ENCODE results near the gene LYRM9.

LYRM9 gene

GRCh38 chr17:27892866-27893769, at the start of gene LYRM9:
TSS of gene LYRM9 (minus strand) at chr17:27893365. CDS start at chr17:27882694, 10,671 bp downstream.
- H3K4me3 ChIP-seq (ENCODE audit: low read depth in 1 of 5, low read length in 5 of 5) = peak within 1 kb of the TSS; percentile 75 to 85 (median 76)
- H3K4me1 ChIP-seq (ENCODE audit: control insufficient read depth in 5 of 5, insufficient read depth in 5 of 5, low read length in 5 of 5) = peaks cover 0 to 29% (median 20%) of the 10 kb centered on the region in 5 donors
- peaks cover 0 to 3% (median 0%) of the 10 kb centered on the region in 5 donors for H3K27me3 ChIP-seq (ENCODE audit: control insufficient read depth in 5 of 5, insufficient read depth in 4 of 5, low read length in 5 of 5)
- H3K9ac ChIP-seq (ENCODE audit: low read length in 5 of 5) = peak within 1 kb of the TSS; percentile 59 to 84 (median 83)
- H3K36me3 ChIP-seq (ENCODE audit: control insufficient read depth in 5 of 5, insufficient read depth in 5 of 5, low read length in 5 of 5) = no peaks in the 10 kb centered on the region
- H3K27ac ChIP-seq (ENCODE audit: low read depth, low read length) = peak within 1 kb of the TSS; percentile 74
- no peaks in the 10 kb centered on the region for H3K9me3 ChIP-seq (ENCODE audit: control insufficient read depth in 5 of 5, low read length in 5 of 5)

- no peak overlapping the region for H3K27ac ChIP-seq (ENCODE audit: low read depth, low read length)
- H3K27me3 ChIP-seq (ENCODE audit: control insufficient read depth in 5 of 5, insufficient read depth in 4 of 5, low read length in 5 of 5) = peaks cover 0 to 9% (median 0%) of the 10 kb centered on the region in 5 donors
- no peak overlapping the region for H3K9ac ChIP-seq (ENCODE audit: low read length in 5 of 5)
- no peaks in the 10 kb centered on the region for H3K36me3 ChIP-seq (ENCODE audit: control insufficient read depth in 5 of 5, insufficient read depth in 5 of 5, low read length in 5 of 5)
- peaks cover 0 to 4% (median 0%) of the 10 kb centered on the region in 5 donors for H3K9me3 ChIP-seq (ENCODE audit: control insufficient read depth in 5 of 5, low read length in 5 of 5)
- no peak overlapping the region for H3K4me3 ChIP-seq (ENCODE audit: low read depth in 1 of 5, low read length in 5 of 5)
- H3K4me1 ChIP-seq (ENCODE audit: control insufficient read depth in 5 of 5, insufficient read depth in 5 of 5, low read length in 5 of 5) = no peaks in the 10 kb centered on the region
Observed at GRCh38 chr17:27940503-27941428, 47.6 kb upstream of the LYRM9 start.

GRCh38 chr17:27939474-27940465, 46.6 kb upstream of the LYRM9 start:
- H3K9me3 ChIP-seq (ENCODE audit: control insufficient read depth in 5 of 5, low read length in 5 of 5) = peaks cover 0 to 4% (median 0%) of the 10 kb centered on the region in 5 donors
- no peak overlapping the region for H3K27ac ChIP-seq (ENCODE audit: low read depth, low read length)
- H3K36me3 ChIP-seq (ENCODE audit: control insufficient read depth in 5 of 5, insufficient read depth in 5 of 5, low read length in 5 of 5) = no peaks in the 10 kb centered on the region
- no peak overlapping the region for H3K4me3 ChIP-seq (ENCODE audit: low read depth in 1 of 5, low read length in 5 of 5)
- no peaks in the 10 kb centered on the region for H3K4me1 ChIP-seq (ENCODE audit: control insufficient read depth in 5 of 5, insufficient read depth in 5 of 5, low read length in 5 of 5)
- H3K27me3 ChIP-seq (ENCODE audit: control insufficient read depth in 5 of 5, insufficient read depth in 4 of 5, low read length in 5 of 5) = peaks cover 0 to 9% (median 0%) of the 10 kb centered on the region in 5 donors
- H3K9ac ChIP-seq (ENCODE audit: low read length in 5 of 5) = no peak overlapping the region

- Histone ChIP-seq H3K9ac (ENCODE audit: low read length in 5 of 5) (no peak overlapping the region), H3K27ac (ENCODE audit: low read depth, low read length) (no peak overlapping the region), H3K27me3 (ENCODE audit: control insufficient read depth in 5 of 5, insufficient read depth in 4 of 5, low read length in 5 of 5) (peaks cover 0 to 9% (median 0%) of the 10 kb centered on the region in 5 donors), H3K36me3 (ENCODE audit: control insufficient read depth in 5 of 5, insufficient read depth in 5 of 5, low read length in 5 of 5) (no peaks in the 10 kb centered on the region), H3K9me3 (ENCODE audit: control insufficient read depth in 5 of 5, low read length in 5 of 5) (peaks cover 0 to 7% (median 2%) of the 10 kb centered on the region in 5 donors), H3K4me1 (ENCODE audit: control insufficient read depth in 5 of 5, insufficient read depth in 5 of 5, low read length in 5 of 5) (no peaks in the 10 kb centered on the region), H3K4me3 (ENCODE audit: low read depth in 1 of 5, low read length in 5 of 5) (no peak overlapping the region)
Observed at GRCh38 chr17:27938864-27939263, 45.7 kb upstream of the LYRM9 start.

- H3K4me3 ChIP-seq (ENCODE audit: low read depth in 1 of 5, low read length in 5 of 5) = no peak overlapping the region
- no peaks in the 10 kb centered on the region for H3K36me3 ChIP-seq (ENCODE audit: control insufficient read depth in 5 of 5, insufficient read depth in 5 of 5, low read length in 5 of 5)
- H3K9ac ChIP-seq (ENCODE audit: low read length in 5 of 5) = no peak overlapping the region
- H3K9me3 ChIP-seq (ENCODE audit: control insufficient read depth in 5 of 5, low read length in 5 of 5) = peaks cover 0 to 9% (median 8%) of the 10 kb centered on the region in 5 donors
- H3K4me1 ChIP-seq (ENCODE audit: control insufficient read depth in 5 of 5, insufficient read depth in 5 of 5, low read length in 5 of 5) = no peaks in the 10 kb centered on the region
- peaks cover 0 to 9% (median 0%) of the 10 kb centered on the region in 5 donors for H3K27me3 ChIP-seq (ENCODE audit: control insufficient read depth in 5 of 5, insufficient read depth in 4 of 5, low read length in 5 of 5)
- no peak overlapping the region for H3K27ac ChIP-seq (ENCODE audit: low read depth, low read length)
Observed at GRCh38 chr17:27938241-27938640, 45.1 kb upstream of the LYRM9 start.

GRCh38 chr17:27937025-27937546, 43.9 kb upstream of the LYRM9 start:
- Histone ChIP-seq H3K4me1 (ENCODE audit: control insufficient read depth in 5 of 5, insufficient read depth in 5 of 5, low read length in 5 of 5) (no peaks in the 10 kb centered on the region), H3K4me3 (ENCODE audit: low read depth in 1 of 5, low read length in 5 of 5) (no peak overlapping the region), H3K36me3 (ENCODE audit: control insufficient read depth in 5 of 5, insufficient read depth in 5 of 5, low read length in 5 of 5) (no peaks in the 10 kb centered on the region), H3K27ac (ENCODE audit: low read depth, low read length) (no peak overlapping the region), H3K9me3 (ENCODE audit: control insufficient read depth in 5 of 5, low read length in 5 of 5) (peaks cover 0 to 12% (median 5%) of the 10 kb centered on the region in 5 donors), H3K9ac (ENCODE audit: low read length in 5 of 5) (no peak overlapping the region), H3K27me3 (ENCODE audit: control insufficient read depth in 5 of 5, insufficient read depth in 4 of 5, low read length in 5 of 5) (peaks cover 0 to 9% (median 0%) of the 10 kb centered on the region in 5 donors)

GRCh38 chr17:27930000-27930399, 36.8 kb upstream of the LYRM9 start:
- H3K36me3 ChIP-seq (ENCODE audit: control insufficient read depth in 5 of 5, insufficient read depth in 5 of 5, low read length in 5 of 5) = no peaks in the 10 kb centered on the region
- H3K27me3 ChIP-seq (ENCODE audit: control insufficient read depth in 5 of 5, insufficient read depth in 4 of 5, low read length in 5 of 5) = no peaks in the 10 kb centered on the region
- H3K9ac ChIP-seq (ENCODE audit: low read length in 5 of 5) = no peak overlapping the region

GRCh38 chr17:27928587-27928986, 35.4 kb upstream of the LYRM9 start:
- H3K9me3 ChIP-seq (ENCODE audit: control insufficient read depth in 5 of 5, low read length in 5 of 5) = peaks cover 0 to 12% (median 4%) of the 10 kb centered on the region in 5 donors
- no peak overlapping the region for H3K27ac ChIP-seq (ENCODE audit: low read depth, low read length)
- no peak overlapping the region for H3K9ac ChIP-seq (ENCODE audit: low read length in 5 of 5)
- no peak overlapping the region for H3K4me3 ChIP-seq (ENCODE audit: low read depth in 1 of 5, low read length in 5 of 5)
- no peaks in the 10 kb centered on the region for H3K4me1 ChIP-seq (ENCODE audit: control insufficient read depth in 5 of 5, insufficient read depth in 5 of 5, low read length in 5 of 5)
- no peaks in the 10 kb centered on the region for H3K27me3 ChIP-seq (ENCODE audit: control insufficient read depth in 5 of 5, insufficient read depth in 4 of 5, low read length in 5 of 5)
- H3K36me3 ChIP-seq (ENCODE audit: control insufficient read depth in 5 of 5, insufficient read depth in 5 of 5, low read length in 5 of 5) = no peaks in the 10 kb centered on the region

More at GRCh38 chr17:27930000-27930399, 36.8 kb upstream of the LYRM9 start:
- Histone ChIP-seq H3K4me3 (ENCODE audit: low read depth in 1 of 5, low read length in 5 of 5) (no peak overlapping the region), H3K9me3 (ENCODE audit: control insufficient read depth in 5 of 5, low read length in 5 of 5) (peaks cover 0 to 17% (median 7%) of the 10 kb centered on the region in 5 donors), H3K27ac (ENCODE audit: low read depth, low read length) (no peak overlapping the region), H3K4me1 (ENCODE audit: control insufficient read depth in 5 of 5, insufficient read depth in 5 of 5, low read length in 5 of 5) (no peaks in the 10 kb centered on the region)

GRCh38 chr17:27927781-27928180, 34.6 kb upstream of the LYRM9 start:
- no peaks in the 10 kb centered on the region for H3K4me1 ChIP-seq (ENCODE audit: control insufficient read depth in 5 of 5, insufficient read depth in 5 of 5, low read length in 5 of 5)
- H3K27ac ChIP-seq (ENCODE audit: low read depth, low read length) = no peak overlapping the region
- no peaks in the 10 kb centered on the region for H3K36me3 ChIP-seq (ENCODE audit: control insufficient read depth in 5 of 5, insufficient read depth in 5 of 5, low read length in 5 of 5)
- H3K9ac ChIP-seq (ENCODE audit: low read length in 5 of 5) = no peak overlapping the region
- H3K4me3 ChIP-seq (ENCODE audit: low read depth in 1 of 5, low read length in 5 of 5) = no peak overlapping the region
- H3K9me3 ChIP-seq (ENCODE audit: control insufficient read depth in 5 of 5, low read length in 5 of 5) = peaks cover 0 to 6% (median 0%) of the 10 kb centered on the region in 5 donors
- no peaks in the 10 kb centered on the region for H3K27me3 ChIP-seq (ENCODE audit: control insufficient read depth in 5 of 5, insufficient read depth in 4 of 5, low read length in 5 of 5)

Measured in subcutaneous abdominal adipose tissue (tissue), 5 donors.